Measurements from ENCODE around the gene HMX1. TPM values are rescaled to one million over a fixed set of nuclear protein-coding genes. Genes with fewer than 3 reads are reported as not detected.

HMX1 gene
- total and polyA plus RNA-seq, 3 experiments from 2014 or later, result not detected

GRCh38 chr4:8897251-8898167 lies 25.9 kb upstream of the HMX1 start:
- no peaks in the 10 kb centered on the region for H3K9me3 ChIP-seq (ENCODE audit: low read length)
- H3K4me1 ChIP-seq (ENCODE audit: insufficient read depth, low read length), result no peaks in the 10 kb centered on the region
- H3K9me3 Mint-ChIP-seq, result peaks cover 0 to 6% (median 4%) of the 10 kb centered on the region in 5 donors
- no peaks in the 10 kb centered on the region for H3K36me3 ChIP-seq (ENCODE audit: insufficient read depth, low read length)
- H3K4me3 ChIP-seq (ENCODE audit: low read length), result no peak overlapping the region
- ChIA-PET CTCF (no interaction called here), POLR2A (no interaction called here)
- H3K27me3 Mint-ChIP-seq, result peaks cover 8 to 16% of the 10 kb centered on the region in 2 donors
- no peaks in the 10 kb centered on the region for H3K36me3 Mint-ChIP-seq
- H3K27ac ChIP-seq (ENCODE audit: low read depth, low read length), result no peak overlapping the region
- peaks cover 0 to 3% (median 0%) of the 10 kb centered on the region in 3 donors for H3K4me1 Mint-ChIP-seq
- peaks cover 4% of the 10 kb centered on the region for H3K27me3 ChIP-seq (ENCODE audit: insufficient read depth, low read length, poor library complexity, severe bottlenecking)
- H3K4me3 Mint-ChIP-seq, result no peak overlapping the region
- H3K27ac Mint-ChIP-seq, result no peak overlapping the region
- no peak for DNase-seq

GRCh38 chr4:8896506-8896905 lies 24.9 kb upstream of the HMX1 start:
- Histone ChIP-seq H3K27ac (ENCODE audit: low read depth, low read length) (no peak overlapping the region), H3K9me3 (ENCODE audit: low read length) (no peaks in the 10 kb centered on the region), H3K27me3 (ENCODE audit: insufficient read depth, low read length, poor library complexity, severe bottlenecking) (peaks cover 4% of the 10 kb centered on the region), H3K36me3 (ENCODE audit: insufficient read depth, low read length) (no peaks in the 10 kb centered on the region), H3K4me3 (ENCODE audit: low read length) (no peak overlapping the region), H3K4me1 (ENCODE audit: insufficient read depth, low read length) (no peaks in the 10 kb centered on the region)
- Mint-ChIP-seq H3K27ac (no peak overlapping the region), H3K36me3 (no peaks in the 10 kb centered on the region), H3K9me3 (peaks cover 0 to 4% (median under 1%) of the 10 kb centered on the region in 5 donors), H3K4me3 (no peak overlapping the region), H3K27me3 (peaks cover 8 to 17% of the 10 kb centered on the region in 2 donors), H3K4me1 (peaks cover 0 to 3% (median 0%) of the 10 kb centered on the region in 3 donors)
- DNase-seq, result no peak
- POLR2A ChIA-PET, result no interaction called here
- CTCF ChIA-PET, result no interaction called here

GRCh38 chr4:8896071-8896470 lies 24.4 kb upstream of the HMX1 start:
- Histone ChIP-seq H3K27me3 (ENCODE audit: insufficient read depth, low read length, poor library complexity, severe bottlenecking) (peaks cover 4% of the 10 kb centered on the region), H3K9me3 (ENCODE audit: low read length) (no peaks in the 10 kb centered on the region), H3K36me3 (ENCODE audit: insufficient read depth, low read length) (no peaks in the 10 kb centered on the region), H3K4me3 (ENCODE audit: low read length) (no peak overlapping the region), H3K4me1 (ENCODE audit: insufficient read depth, low read length) (no peaks in the 10 kb centered on the region), H3K27ac (ENCODE audit: low read depth, low read length) (no peak overlapping the region)
- DNase-seq, result no peak
- CTCF ChIA-PET, result no interaction called here
- H3K4me3 Mint-ChIP-seq, result no peak overlapping the region
- POLR2A ChIA-PET, result no interaction called here
- peaks cover 0 to 3% (median 0%) of the 10 kb centered on the region in 5 donors for H3K9me3 Mint-ChIP-seq
- no peak overlapping the region for H3K27ac Mint-ChIP-seq
- H3K27me3 Mint-ChIP-seq, result peaks cover 12 to 21% of the 10 kb centered on the region in 2 donors
- peaks cover 0 to 3% (median 0%) of the 10 kb centered on the region in 3 donors for H3K4me1 Mint-ChIP-seq
- no peaks in the 10 kb centered on the region for H3K36me3 Mint-ChIP-seq

GRCh38 chr4:8895295-8895694 lies 23.7 kb upstream of the HMX1 start:
- Histone ChIP-seq H3K4me3 (ENCODE audit: low read length) (no peak overlapping the region), H3K36me3 (ENCODE audit: insufficient read depth, low read length) (no peaks in the 10 kb centered on the region), H3K4me1 (ENCODE audit: insufficient read depth, low read length) (no peaks in the 10 kb centered on the region), H3K27ac (ENCODE audit: low read depth, low read length) (no peak overlapping the region), H3K27me3 (ENCODE audit: insufficient read depth, low read length, poor library complexity, severe bottlenecking) (peaks cover 4% of the 10 kb centered on the region), H3K9me3 (ENCODE audit: low read length) (no peaks in the 10 kb centered on the region)
- H3K4me1 Mint-ChIP-seq, result peaks cover 0 to 3% (median 0%) of the 10 kb centered on the region in 3 donors
- POLR2A ChIA-PET, result no interaction called here
- H3K27me3 Mint-ChIP-seq, result peaks cover 13 to 23% of the 10 kb centered on the region in 2 donors
- H3K27ac Mint-ChIP-seq, result no peak overlapping the region
- CTCF ChIA-PET, result no interaction called here
- no peaks in the 10 kb centered on the region for H3K36me3 Mint-ChIP-seq
- DNase-seq, result no peak
- peaks cover 0 to 3% (median 0%) of the 10 kb centered on the region in 5 donors for H3K9me3 Mint-ChIP-seq
- no peak overlapping the region for H3K4me3 Mint-ChIP-seq

GRCh38 chr4:8894424-8894816 lies 22.8 kb upstream of the HMX1 start:
- CTCF ChIA-PET, result no interaction called here
- DNase-seq, result no peak

GRCh38 chr4:8893624-8894423 lies 22.2 kb upstream of the HMX1 start:
- H3K27me3 Mint-ChIP-seq, result peaks cover 20 to 30% of the 10 kb centered on the region in 2 donors
- H3K36me3 Mint-ChIP-seq, result no peaks in the 10 kb centered on the region
- POLR2A ChIA-PET, result no interaction called here
- H3K4me3 Mint-ChIP-seq, result no peak overlapping the region
- CTCF ChIA-PET, result no interaction called here
- Histone ChIP-seq H3K4me3 (ENCODE audit: low read length) (no peak overlapping the region), H3K27me3 (ENCODE audit: insufficient read depth, low read length, poor library complexity, severe bottlenecking) (peaks cover 4% of the 10 kb centered on the region), H3K27ac (ENCODE audit: low read depth, low read length) (no peak overlapping the region), H3K9me3 (ENCODE audit: low read length) (no peaks in the 10 kb centered on the region), H3K36me3 (ENCODE audit: insufficient read depth, low read length) (no peaks in the 10 kb centered on the region), H3K4me1 (ENCODE audit: insufficient read depth, low read length) (no peaks in the 10 kb centered on the region)
- peaks cover 0 to 3% (median 0%) of the 10 kb centered on the region in 3 donors for H3K4me1 Mint-ChIP-seq
- no peak overlapping the region for H3K27ac Mint-ChIP-seq
- no peak for DNase-seq
- H3K9me3 Mint-ChIP-seq, result peaks cover 0 to 2% (median 0%) of the 10 kb centered on the region in 5 donors

More at GRCh38 chr4:8894424-8894816, 22.8 kb upstream of the HMX1 start:
- Histone ChIP-seq H3K9me3 (ENCODE audit: low read length) (no peaks in the 10 kb centered on the region), H3K4me3 (ENCODE audit: low read length) (no peak overlapping the region), H3K36me3 (ENCODE audit: insufficient read depth, low read length) (no peaks in the 10 kb centered on the region), H3K27me3 (ENCODE audit: insufficient read depth, low read length, poor library complexity, severe bottlenecking) (peaks cover 4% of the 10 kb centered on the region), H3K4me1 (ENCODE audit: insufficient read depth, low read length) (no peaks in the 10 kb centered on the region), H3K27ac (ENCODE audit: low read depth, low read length) (no peak overlapping the region)
- no peak overlapping the region for H3K4me3 Mint-ChIP-seq
- H3K36me3 Mint-ChIP-seq, result no peaks in the 10 kb centered on the region
- H3K27ac Mint-ChIP-seq, result no peak overlapping the region
- H3K27me3 Mint-ChIP-seq, result peaks cover 16 to 24% of the 10 kb centered on the region in 2 donors
- peaks cover 0 to 3% (median 0%) of the 10 kb centered on the region in 3 donors for H3K4me1 Mint-ChIP-seq
- POLR2A ChIA-PET, result no interaction called here
- H3K9me3 Mint-ChIP-seq, result peaks cover 0 to 2% (median 0%) of the 10 kb centered on the region in 5 donors

GRCh38 chr4:8893227-8893623 lies 21.6 kb upstream of the HMX1 start:
- H3K27me3 Mint-ChIP-seq, result peaks cover 20 to 31% of the 10 kb centered on the region in 2 donors

More at GRCh38 chr4:8893227-8893623, 21.6 kb upstream of the HMX1 start:
- no peak overlapping the region for H3K4me3 ChIP-seq (ENCODE audit: low read length)
- Mint-ChIP-seq H3K4me3 (no peak overlapping the region), H3K36me3 (no peaks in the 10 kb centered on the region), H3K4me1 (peaks cover 0 to 3% (median 0%) of the 10 kb centered on the region in 3 donors), H3K27ac (no peak overlapping the region), H3K9me3 (peaks cover 0 to 2% (median 0%) of the 10 kb centered on the region in 5 donors)
- no peaks in the 10 kb centered on the region for H3K4me1 ChIP-seq (ENCODE audit: insufficient read depth, low read length)
- H3K27ac ChIP-seq (ENCODE audit: low read depth, low read length), result no peak overlapping the region
- no peaks in the 10 kb centered on the region for H3K9me3 ChIP-seq (ENCODE audit: low read length)
- no peaks in the 10 kb centered on the region for H3K36me3 ChIP-seq (ENCODE audit: insufficient read depth, low read length)
- DNase-seq, result no peak
- ChIA-PET CTCF (no interaction called here), POLR2A (no interaction called here)
- H3K27me3 ChIP-seq (ENCODE audit: insufficient read depth, low read length, poor library complexity, severe bottlenecking), result peaks cover 4% of the 10 kb centered on the region

All from CD8-positive, alpha-beta memory T cell (primary cell).